Measurements from ENCODE around the gene KIF13A.

GRCh38 chr6:17820055-17820454 lies 167.4 kb downstream of the KIF13A start:
- TF ChIP-seq EZH2 (IDR thresholded peaks at IDR 0.05; ENCODE audit: low read depth, unreplicated experiment) (no peak), CTCF (conservative IDR thresholded peaks at IDR 0.05; ENCODE audit: low read depth in 2 of 2) (peak in 1 of 2 experiments; percentile 17; a peak in 1 of 4 replicates), REST (IDR thresholded peaks at IDR 0.05; ENCODE audit: unreplicated experiment) (no peak), POLR2AphosphoS5 (IDR thresholded peaks at IDR 0.05; ENCODE audit: low read depth) (no peak)

All from GM23338 (cell line).